HG03103 (cell line): ENCODE results near the gene ZNF732.
"Not testable (repeated sequence)": the region's sequence is repeated elsewhere in the genome, so short reads cannot be mapped to it uniquely, and the experiment has no call there.

Experiments
- ATAC-seq: cut with Tn5 transposase; IDR thresholded peaks from one replicate; pipeline ENCODE4 v1.9.1; 2021; ENCODE audit warnings: low read depth; ENCODE audit not compliant: unreplicated experiment

ZNF732 gene

GRCh38 chr4:256492-256891, 48.8 kb downstream of the ZNF732 start:
- no peak for ATAC-seq

GRCh38 chr4:253936-254756, 51.1 kb downstream of the ZNF732 start:
- no peak for ATAC-seq

GRCh38 chr4:252065-252601, 53.1 kb downstream of the ZNF732 start:
- ATAC-seq = no peak

GRCh38 chr4:244471-244870, 60.8 kb downstream of the ZNF732 start:
- no peak for ATAC-seq

- no peak for ATAC-seq
These were observed 61.8 kb downstream of the ZNF732 start for GRCh38 chr4:243426-243825.

GRCh38 chr4:242121-242848, 63.0 kb downstream of the ZNF732 start:
- ATAC-seq = peak; percentile 88

- ATAC-seq = not testable (repeated sequence)
These were observed 63.9 kb downstream of the ZNF732 start for GRCh38 chr4:241411-241810.

- no peak for ATAC-seq
These were observed 69.2 kb downstream of the ZNF732 start for GRCh38 chr4:236028-236427.

GRCh38 chr4:234178-234577, 71.1 kb downstream of the ZNF732 start:
- ATAC-seq = no peak

GRCh38 chr4:223913-224497, 81.3 kb downstream of the ZNF732 start:
- ATAC-seq = no peak
